Lower lobe of right lung (tissue), 2 donors: ENCODE data around the gene SERTM1. TPM values are rescaled to one million over a fixed set of nuclear protein-coding genes. Genes with fewer than 3 reads are reported as not detected.
A peak's percentile ranks its signal among the peaks of the same experiment; 100 is the strongest.

Experiments used
- ATAC-seq, 2 donors: fragments of 200-7000 bp; cut with Tn5 transposase; one replicate each; pipeline ENCODE4 v1.9.1; 2020 to 2022; ENCODE audit warnings: mild to moderate bottlenecking in 2 of 2, moderate library complexity in 2 of 2
- DNase-seq: peaks from one replicate; pipeline ENCODE4 v3.0.0-alpha.2; 2020
- H3K27ac ChIP-seq: fragments of 200-600 bp; one replicate; pipeline ENCODE4 v1.8.0; 2022
- H3K27me3 ChIP-seq: fragments of 200-600 bp; one replicate; pipeline ENCODE4 v1.8.0; 2022; ENCODE audit warnings: low read depth
- H3K36me3 ChIP-seq: fragments of 200-600 bp; one replicate; pipeline ENCODE4 v1.8.0; 2022; ENCODE audit warnings: mild to moderate bottlenecking
- H3K4me1 ChIP-seq: fragments of 200-600 bp; one replicate; pipeline ENCODE4 v1.8.0; 2022
- H3K4me3 ChIP-seq: fragments of 200-600 bp; one replicate; pipeline ENCODE4 v1.8.0; 2022; ENCODE audit warnings: mild to moderate bottlenecking
- H3K9me3 ChIP-seq: fragments of 200-600 bp; one replicate; pipeline ENCODE4 v1.8.0; 2022
- intact Hi-C: fragments of 100-400 bp; cut with DNase I; formaldehyde crosslinking; loops from one replicate; pipeline ENCODE4 v1.11.0; 2022
- total RNA-seq: library from RNA; stranded (reverse); fragmentation: NEBNext Ultra II Directional; extraction: Animal tissue kit (Norgen Biotek cat#: 25700); gene quantifications from one replicate; pipeline ENCODE4 v1.2.1, GENCODE V29; 2021
- TF ChIP-seq, protein P1 (sequence below): fragments of 200-600 bp; IDR thresholded peaks from one replicate; pipeline ENCODE4 v1.8.0; 2022; ENCODE audit warnings: antibody characterized with exemption, mild to moderate bottlenecking
- donor health status: DM: no; HTN: yes; CAD: no; lungs with severe emphysema.

SERTM1 gene
- total RNA-seq, 1 donor from 2014 or later: 5.0 TPM

DNA sequence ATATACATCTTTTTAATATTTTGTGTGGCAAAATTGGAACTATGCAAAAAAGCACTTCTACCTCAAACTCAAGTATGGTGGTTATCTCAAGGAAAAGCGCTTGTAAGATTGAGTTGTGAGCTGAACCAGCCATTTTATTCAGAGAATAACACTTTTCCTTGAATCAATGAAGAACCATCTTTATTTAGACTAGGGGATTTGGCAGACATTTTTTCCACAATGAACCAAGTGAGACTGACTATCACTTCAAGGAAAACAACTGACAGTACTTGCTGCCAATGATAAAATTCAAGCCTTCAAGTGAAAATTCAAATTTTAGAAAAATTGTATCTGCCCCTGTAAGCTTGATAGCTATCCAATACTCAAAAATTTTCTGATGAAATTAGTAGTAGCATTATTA, 23.2 kb upstream of the SERTM1 start:
- H3K4me1 ChIP-seq: no peaks in the 10 kb centered on the region
- ATAC-seq: no peak
- TF ChIP-seq, protein P1, sequence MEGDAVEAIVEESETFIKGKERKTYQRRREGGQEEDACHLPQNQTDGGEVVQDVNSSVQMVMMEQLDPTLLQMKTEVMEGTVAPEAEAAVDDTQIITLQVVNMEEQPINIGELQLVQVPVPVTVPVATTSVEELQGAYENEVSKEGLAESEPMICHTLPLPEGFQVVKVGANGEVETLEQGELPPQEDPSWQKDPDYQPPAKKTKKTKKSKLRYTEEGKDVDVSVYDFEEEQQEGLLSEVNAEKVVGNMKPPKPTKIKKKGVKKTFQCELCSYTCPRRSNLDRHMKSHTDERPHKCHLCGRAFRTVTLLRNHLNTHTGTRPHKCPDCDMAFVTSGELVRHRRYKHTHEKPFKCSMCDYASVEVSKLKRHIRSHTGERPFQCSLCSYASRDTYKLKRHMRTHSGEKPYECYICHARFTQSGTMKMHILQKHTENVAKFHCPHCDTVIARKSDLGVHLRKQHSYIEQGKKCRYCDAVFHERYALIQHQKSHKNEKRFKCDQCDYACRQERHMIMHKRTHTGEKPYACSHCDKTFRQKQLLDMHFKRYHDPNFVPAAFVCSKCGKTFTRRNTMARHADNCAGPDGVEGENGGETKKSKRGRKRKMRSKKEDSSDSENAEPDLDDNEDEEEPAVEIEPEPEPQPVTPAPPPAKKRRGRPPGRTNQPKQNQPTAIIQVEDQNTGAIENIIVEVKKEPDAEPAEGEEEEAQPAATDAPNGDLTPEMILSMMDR: no peak
- no peaks in the 10 kb centered on the region for H3K9me3 ChIP-seq
- DNase-seq: no peak
- H3K27ac ChIP-seq: no peak overlapping the region
- no peak overlapping the region for H3K4me3 ChIP-seq
- no peaks in the 10 kb centered on the region for H3K36me3 ChIP-seq
- intact Hi-C loops: no loop called here
- H3K27me3 ChIP-seq: no peaks in the 10 kb centered on the region

DNA sequence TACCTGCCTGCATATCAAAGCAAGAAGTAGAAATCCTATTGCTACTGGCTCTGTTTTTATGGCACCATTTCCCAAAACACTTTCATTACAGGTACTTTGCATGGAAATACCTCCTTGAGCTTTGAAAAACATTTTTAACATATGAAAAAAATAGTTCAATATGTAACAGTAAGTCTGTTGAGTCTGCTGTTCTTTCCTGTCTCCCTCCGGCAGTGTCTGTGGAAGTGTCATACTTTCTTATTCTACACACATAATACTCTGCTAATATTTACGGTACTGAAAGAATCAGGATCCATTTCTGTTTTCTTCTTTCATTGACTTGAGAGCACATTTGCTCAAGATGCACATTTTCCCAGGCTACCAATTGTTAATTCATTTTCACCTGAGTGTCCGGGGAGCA, 8.2 kb upstream of the SERTM1 start:
- Histone ChIP-seq H3K27ac (no peak overlapping the region), H3K27me3 (no peaks in the 10 kb centered on the region), H3K9me3 (no peaks in the 10 kb centered on the region), H3K4me3 (no peak overlapping the region), H3K36me3 (no peaks in the 10 kb centered on the region), H3K4me1 (no peaks in the 10 kb centered on the region)
- TF ChIP-seq, protein P1: no peak
- DNase-seq: no peak
- intact Hi-C loops: no loop called here
- no peak for ATAC-seq

GRCh38 chr13:36666477-36667229, 7.2 kb upstream of the SERTM1 start:
- TF ChIP-seq, protein P1: no peak
- no peak overlapping the region for H3K27ac ChIP-seq
- DNase-seq: no peak
- H3K4me3 ChIP-seq: no peak overlapping the region
- intact Hi-C loops: no loop called here
- ATAC-seq: no peak
- H3K27me3 ChIP-seq: no peaks in the 10 kb centered on the region
- H3K4me1 ChIP-seq: no peaks in the 10 kb centered on the region
- no peaks in the 10 kb centered on the region for H3K36me3 ChIP-seq
- no peaks in the 10 kb centered on the region for H3K9me3 ChIP-seq

DNA sequence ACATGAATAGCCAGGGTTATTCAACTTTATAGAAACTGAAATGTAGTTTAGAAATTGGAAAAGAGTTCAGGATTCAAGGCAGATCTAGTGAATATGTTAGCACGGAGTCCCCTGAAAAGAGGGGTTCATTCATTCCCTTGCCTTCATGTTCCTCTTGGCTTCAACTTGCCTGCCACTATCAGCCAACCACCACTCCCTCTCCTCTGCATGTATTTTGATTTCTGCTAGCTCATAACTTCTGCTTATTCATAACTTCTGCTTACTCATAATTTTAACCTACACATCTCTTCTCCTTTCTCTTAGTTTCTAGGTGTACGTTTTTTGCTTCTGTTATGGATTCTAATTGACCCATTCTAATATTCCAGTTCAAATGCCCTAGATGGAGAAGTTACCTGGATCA, 5.5 kb upstream of the SERTM1 start:
- Histone ChIP-seq H3K27ac (no peak overlapping the region), H3K36me3 (no peaks in the 10 kb centered on the region), H3K9me3 (no peaks in the 10 kb centered on the region), H3K27me3 (peaks cover 10% of the 10 kb centered on the region), H3K4me3 (no peak overlapping the region), H3K4me1 (no peaks in the 10 kb centered on the region)
- TF ChIP-seq, protein P1: no peak
- no peak for ATAC-seq
- intact Hi-C loops: no loop called here
- DNase-seq: no peak

GRCh38 chr13:36673352-36673751, 468 bp upstream of the SERTM1 start:
- TF ChIP-seq, protein P1: no peak
- ATAC-seq (no peak), DNase-seq (no peak)
- H3K4me1 ChIP-seq: peaks cover 8% of the 10 kb centered on the region
- H3K4me3 ChIP-seq: peak overlapping the region; percentile 38
- H3K27me3 ChIP-seq: peaks cover 39% of the 10 kb centered on the region
- no peak overlapping the region for H3K27ac ChIP-seq
- intact Hi-C loops: no loop called here
- no peaks in the 10 kb centered on the region for H3K9me3 ChIP-seq
- H3K36me3 ChIP-seq: no peaks in the 10 kb centered on the region
